MM.1S (cell line): ENCODE measurements around the gene CACNB2.

ENCODE experiments used
- DNase-seq: peaks from one replicate; pipeline ENCODE4 v3.0.0-alpha.2; 2015
- H2AFZ ChIP-seq: fragments of 300-600 bp; sonication (generic); 2 replicates; pipeline ENCODE4 v1.6.0; 2016; ENCODE audit warnings: antibody characterized with exemption, low read length
- H3F3A ChIP-seq: fragments of 300-600 bp; sonication (generic); 2 replicates; pipeline ENCODE4 v1.6.1; 2016; ENCODE audit warnings: mild to moderate bottlenecking, antibody characterized with exemption, low read length, moderate library complexity, mixed read lengths; ENCODE audit not compliant: insufficient read depth
- H3K27ac ChIP-seq: fragments of 300-600 bp; sonication (generic); 2 replicates; pipeline ENCODE4 v1.5.1; 2016; ENCODE audit warnings: mild to moderate bottlenecking, low read length
- H3K27me3 ChIP-seq: fragments of 300-600 bp; sonication (generic); replicated peaks from 2 replicates; pipeline ENCODE4 v1.6.0; 2016; ENCODE audit warnings: low read length; ENCODE audit not compliant: insufficient read depth
- H3K36me3 ChIP-seq: fragments of 300-600 bp; sonication (generic); replicated peaks from 2 replicates; pipeline ENCODE4 v1.6.1; 2016; ENCODE audit warnings: mild to moderate bottlenecking, low read length, mixed read lengths; ENCODE audit not compliant: insufficient read depth
- H3K4me1 ChIP-seq: fragments of 300-600 bp; sonication (generic); 2 replicates; pipeline ENCODE4 v1.6.1; 2016; ENCODE audit warnings: low read length, mixed read lengths
- H3K4me2 ChIP-seq: fragments of 300-600 bp; sonication (generic); 2 replicates; pipeline ENCODE4 v1.6.0; 2016; ENCODE audit warnings: low read depth, low read length
- H3K4me3 ChIP-seq: fragments of 300-600 bp; sonication (generic); 2 replicates; pipeline ENCODE4 v1.5.1; 2016; ENCODE audit warnings: low read length, mixed read lengths
- H3K79me2 ChIP-seq: fragments of 300-600 bp; sonication (generic); 2 replicates; pipeline ENCODE4 v1.6.1; 2016; ENCODE audit warnings: mixed run types, low read length, mixed read lengths
- H3K9ac ChIP-seq: fragments of 300-600 bp; sonication (generic); 2 replicates; pipeline ENCODE4 v1.6.1; 2016; ENCODE audit warnings: low read length, mixed read lengths
- H3K9me2 ChIP-seq: fragments of 300-600 bp; sonication (generic); replicated peaks from 2 replicates; pipeline ENCODE4 v1.6.1; 2016; ENCODE audit warnings: mild to moderate bottlenecking, low read length, mixed read lengths; ENCODE audit not compliant: insufficient read depth
- H3K9me3 ChIP-seq: fragments of 300-600 bp; sonication (generic); replicated peaks from 2 replicates; pipeline ENCODE4 v1.6.1; 2016; ENCODE audit warnings: mild to moderate bottlenecking, low read length, mixed read lengths; ENCODE audit not compliant: insufficient read depth
- H4K20me1 ChIP-seq: fragments of 300-600 bp; sonication (generic); 2 replicates; pipeline ENCODE4 v1.6.1; 2016; ENCODE audit warnings: mild to moderate bottlenecking, low read length, moderate library complexity, mixed read lengths; ENCODE audit not compliant: insufficient read depth
- EZH2 ChIP-seq: fragments of 300-600 bp; sonication (generic); optimal IDR thresholded peaks from 2 replicates; pipeline ENCODE3; 2017; ENCODE audit warnings: low read depth, mild to moderate bottlenecking, antibody characterized with exemption, low read length, mixed read lengths
- EZH2phosphoT487 ChIP-seq: fragments of 300-600 bp; sonication (generic); IDR thresholded peaks from 2 replicates; pipeline ENCODE4 v1.6.1; 2018; ENCODE audit warnings: antibody characterized with exemption, low read length
- TF ChIP-seq, protein P1 (sequence below): fragments of 300-600 bp; sonication (generic); IDR thresholded peaks from 2 replicates; pipeline ENCODE4 v1.5.1; 2016; ENCODE audit warnings: antibody characterized with exemption, low read length, mixed read lengths

Gene CACNB2

GRCh38 chr10:18231480-18231879 is 91.3 kb downstream of the CACNB2 start:
- no peak for DNase-seq
- no peak overlapping the region for H2AFZ ChIP-seq
- H3K4me3 ChIP-seq = no peak overlapping the region
- no peak overlapping the region for H3K27ac ChIP-seq
- no peaks in the 10 kb centered on the region for H3F3A ChIP-seq
- no peaks in the 10 kb centered on the region for H3K79me2 ChIP-seq
- no peaks in the 10 kb centered on the region for H3K27me3 ChIP-seq
- no peaks in the 10 kb centered on the region for H4K20me1 ChIP-seq
- H3K4me2 ChIP-seq = no peak overlapping the region
- H3K4me1 ChIP-seq = no peaks in the 10 kb centered on the region
- TF ChIP-seq EZH2 (no peak), EZH2phosphoT487 (no peak)
- TF ChIP-seq, protein P1, sequence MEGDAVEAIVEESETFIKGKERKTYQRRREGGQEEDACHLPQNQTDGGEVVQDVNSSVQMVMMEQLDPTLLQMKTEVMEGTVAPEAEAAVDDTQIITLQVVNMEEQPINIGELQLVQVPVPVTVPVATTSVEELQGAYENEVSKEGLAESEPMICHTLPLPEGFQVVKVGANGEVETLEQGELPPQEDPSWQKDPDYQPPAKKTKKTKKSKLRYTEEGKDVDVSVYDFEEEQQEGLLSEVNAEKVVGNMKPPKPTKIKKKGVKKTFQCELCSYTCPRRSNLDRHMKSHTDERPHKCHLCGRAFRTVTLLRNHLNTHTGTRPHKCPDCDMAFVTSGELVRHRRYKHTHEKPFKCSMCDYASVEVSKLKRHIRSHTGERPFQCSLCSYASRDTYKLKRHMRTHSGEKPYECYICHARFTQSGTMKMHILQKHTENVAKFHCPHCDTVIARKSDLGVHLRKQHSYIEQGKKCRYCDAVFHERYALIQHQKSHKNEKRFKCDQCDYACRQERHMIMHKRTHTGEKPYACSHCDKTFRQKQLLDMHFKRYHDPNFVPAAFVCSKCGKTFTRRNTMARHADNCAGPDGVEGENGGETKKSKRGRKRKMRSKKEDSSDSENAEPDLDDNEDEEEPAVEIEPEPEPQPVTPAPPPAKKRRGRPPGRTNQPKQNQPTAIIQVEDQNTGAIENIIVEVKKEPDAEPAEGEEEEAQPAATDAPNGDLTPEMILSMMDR = no peak
- H3K36me3 ChIP-seq = no peaks in the 10 kb centered on the region
- no peaks in the 10 kb centered on the region for H3K9me3 ChIP-seq
- H3K9ac ChIP-seq = no peak overlapping the region
- H3K9me2 ChIP-seq = no peaks in the 10 kb centered on the region

GRCh38 chr10:18233775-18234174 is 93.6 kb downstream of the CACNB2 start:
- no peak overlapping the region for H2AFZ ChIP-seq
- H3K9me2 ChIP-seq = no peaks in the 10 kb centered on the region
- H4K20me1 ChIP-seq = no peaks in the 10 kb centered on the region
- H3K27ac ChIP-seq = no peak overlapping the region
- no peak for TF ChIP-seq EZH2
- TF ChIP-seq, protein P1 = no peak
- TF ChIP-seq EZH2phosphoT487 = no peak
- H3K9me3 ChIP-seq = no peaks in the 10 kb centered on the region
- H3K27me3 ChIP-seq = no peaks in the 10 kb centered on the region
- H3F3A ChIP-seq = no peaks in the 10 kb centered on the region
- no peak overlapping the region for H3K4me2 ChIP-seq
- no peaks in the 10 kb centered on the region for H3K36me3 ChIP-seq
- no peak overlapping the region for H3K9ac ChIP-seq
- no peak for DNase-seq
- H3K79me2 ChIP-seq = no peaks in the 10 kb centered on the region
- H3K4me3 ChIP-seq = no peak overlapping the region
- no peaks in the 10 kb centered on the region for H3K4me1 ChIP-seq

DNA sequence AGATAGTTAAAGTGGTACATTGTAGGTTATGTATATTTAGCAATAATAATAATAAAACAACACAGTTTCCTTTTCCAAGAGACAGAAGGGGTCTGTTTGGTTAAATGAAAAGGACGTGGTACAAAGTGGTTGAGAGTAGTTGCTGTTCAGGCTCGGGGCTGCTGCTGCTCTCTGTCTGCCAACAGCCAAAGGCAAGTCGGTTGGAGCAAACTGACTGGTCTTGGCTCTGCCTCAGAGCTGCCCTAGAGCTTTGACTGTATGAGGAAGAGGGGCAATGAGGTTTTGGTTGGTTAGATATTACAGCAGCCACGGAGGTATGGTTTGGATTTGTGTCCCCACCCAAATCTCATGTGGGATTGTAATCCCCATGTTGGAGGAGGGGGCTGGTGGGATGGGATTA is 95.3 kb downstream of the CACNB2 start:
- no peak for DNase-seq
- Histone ChIP-seq H3K4me3 (no peak overlapping the region), H3K9me3 (no peaks in the 10 kb centered on the region), H3K9me2 (no peaks in the 10 kb centered on the region), H3K27ac (no peak overlapping the region), H3K4me1 (no peaks in the 10 kb centered on the region), H2AFZ (no peak overlapping the region), H3K4me2 (no peak overlapping the region), H3F3A (no peaks in the 10 kb centered on the region), H3K79me2 (no peaks in the 10 kb centered on the region), H4K20me1 (no peaks in the 10 kb centered on the region), H3K36me3 (no peaks in the 10 kb centered on the region), H3K27me3 (no peaks in the 10 kb centered on the region), H3K9ac (no peak overlapping the region)
- TF ChIP-seq, protein P1 = no peak
- TF ChIP-seq EZH2 (no peak), EZH2phosphoT487 (no peak)
